Activated naive CD4-positive, alpha-beta T cell treated with Interleukin-2 at 50 U/mL for 16 hours (primary cell): ENCODE data around the gene ZNF275.
"Not testable (repeated sequence)": the region's sequence is repeated elsewhere in the genome, so short reads cannot be mapped to it uniquely, and the experiment has no call there.

Source experiments
- DNase-seq: peaks from one replicate; pipeline ENCODE4 v3.0.0-alpha.2; 2020

ZNF275 gene

GRCh38 chrX:153361781-153362397 is 27.9 kb downstream of the ZNF275 start:
- no peak for DNase-seq

- DNase-seq = no peak
Measured at GRCh38 chrX:153365670-153366069, 31.7 kb downstream of the ZNF275 start.

- DNase-seq = no peak
Measured at GRCh38 chrX:153366119-153366518, 32.2 kb downstream of the ZNF275 start.

- no peak for DNase-seq
Measured at GRCh38 chrX:153366878-153367538, 33.1 kb downstream of the ZNF275 start.

GRCh38 chrX:153370293-153371055 is 36.5 kb downstream of the ZNF275 start:
- no peak for DNase-seq

GRCh38 chrX:153371256-153371655 is 37.3 kb downstream of the ZNF275 start:
- DNase-seq = no peak

- no peak for DNase-seq
Measured at GRCh38 chrX:153372949-153373348, 39.0 kb downstream of the ZNF275 start.

- DNase-seq = no peak
Measured at GRCh38 chrX:153374426-153374825, 40.5 kb downstream of the ZNF275 start.

- DNase-seq = no peak
Measured at GRCh38 chrX:153375571-153375970, 41.6 kb downstream of the ZNF275 start.

GRCh38 chrX:153377727-153378126 is 43.8 kb downstream of the ZNF275 start:
- no peak for DNase-seq

GRCh38 chrX:153378607-153379006 is 44.7 kb downstream of the ZNF275 start:
- no peak for DNase-seq

- DNase-seq = no peak
Measured at GRCh38 chrX:153379508-153379907, 45.6 kb downstream of the ZNF275 start.

- DNase-seq = no peak
Measured at GRCh38 chrX:153379971-153380581, 46.1 kb downstream of the ZNF275 start.

GRCh38 chrX:153380691-153381090 is 46.7 kb downstream of the ZNF275 start:
- DNase-seq = no peak

GRCh38 chrX:153381684-153382532 is 48.0 kb downstream of the ZNF275 start:
- no peak for DNase-seq

GRCh38 chrX:153382563-153383482 is 48.9 kb downstream of the ZNF275 start:
- DNase-seq = no peak

GRCh38 chrX:153384390-153384789 is 50.4 kb downstream of the ZNF275 start:
- DNase-seq = no peak

GRCh38 chrX:153384973-153385372 is 51.0 kb downstream of the ZNF275 start:
- DNase-seq = not testable (repeated sequence)

GRCh38 chrX:153386097-153386496 is 52.1 kb downstream of the ZNF275 start:
- no peak for DNase-seq

- DNase-seq = no peak
Measured at GRCh38 chrX:153387345-153387744, 53.4 kb downstream of the ZNF275 start.

- DNase-seq = no peak
Measured at GRCh38 chrX:153387987-153388721, 54.2 kb downstream of the ZNF275 start.
